GM18519 (cell line): ENCODE results near the gene EYS.

Experiments
- ATAC-seq: cut with Tn5 transposase; IDR thresholded peaks from one replicate; pipeline ENCODE4 v1.9.1; 2021; ENCODE audit warnings: mild to moderate bottlenecking, moderate library complexity; ENCODE audit not compliant: unreplicated experiment, low FRiP score

The EYS gene

GRCh38 chr6:65707126-65707826 is at the start of gene EYS:
Gene EYS (minus strand): TSS chr6:65707226. CDS start chr6:65495410, 211,816 bp downstream.
- ATAC-seq: no peak

GRCh38 chr6:65746302-65746701 is 39.3 kb upstream of the EYS start:
- no peak for ATAC-seq

DNA sequence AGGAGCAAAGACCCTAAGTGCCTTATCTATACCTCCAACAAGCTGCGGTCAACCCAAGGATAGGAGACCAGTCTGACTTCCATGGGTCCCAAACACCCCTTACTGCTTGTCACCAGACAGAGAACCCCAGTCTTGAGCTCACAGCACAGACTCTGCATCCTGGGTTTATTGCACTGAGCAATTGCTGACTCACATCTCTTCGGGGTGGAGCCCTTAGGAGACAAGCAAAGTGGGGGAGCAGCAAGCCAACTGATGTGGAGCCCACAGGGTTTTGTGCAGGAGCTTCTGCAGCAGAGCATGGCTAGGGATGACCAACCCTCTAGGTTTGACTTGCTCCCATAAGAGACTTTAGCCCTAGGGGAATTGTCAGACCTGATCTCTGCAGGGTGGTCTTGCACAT is 38.6 kb upstream of the EYS start:
- ATAC-seq: no peak

DNA sequence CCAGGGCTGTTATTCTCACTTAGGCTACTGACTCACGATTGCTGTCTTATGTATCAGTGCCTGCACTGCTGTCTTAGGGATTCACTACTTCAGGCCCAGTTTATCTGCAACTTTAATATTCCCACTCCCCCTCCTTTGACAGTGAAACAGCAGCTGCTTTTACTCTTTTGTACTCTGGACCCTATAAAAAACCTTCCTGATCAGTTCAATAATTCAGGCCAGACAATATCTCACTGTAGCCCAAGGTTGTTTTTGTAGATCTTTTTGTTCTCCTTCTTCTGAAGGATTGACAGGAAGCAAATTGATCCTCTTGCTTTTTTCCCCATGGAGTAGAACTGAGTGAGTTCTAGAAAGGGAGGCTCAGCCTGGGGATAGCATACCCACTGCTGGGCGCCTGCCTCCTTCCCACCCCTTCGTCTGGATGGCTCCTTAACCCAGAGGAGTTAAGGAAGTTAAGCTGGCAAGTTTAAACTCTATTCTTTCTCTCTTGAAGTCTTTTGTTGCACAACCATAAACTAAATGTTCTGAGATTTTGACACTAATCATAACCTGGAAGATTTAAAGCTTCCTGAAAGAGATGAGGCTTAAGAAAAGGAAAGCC is 22.0 kb upstream of the EYS start:
- ATAC-seq: no peak

GRCh38 chr6:65719101-65719500 is 12.1 kb upstream of the EYS start:
- ATAC-seq: no peak

GRCh38 chr6:65711531-65711930 is 4.5 kb upstream of the EYS start:
- ATAC-seq: no peak

DNA sequence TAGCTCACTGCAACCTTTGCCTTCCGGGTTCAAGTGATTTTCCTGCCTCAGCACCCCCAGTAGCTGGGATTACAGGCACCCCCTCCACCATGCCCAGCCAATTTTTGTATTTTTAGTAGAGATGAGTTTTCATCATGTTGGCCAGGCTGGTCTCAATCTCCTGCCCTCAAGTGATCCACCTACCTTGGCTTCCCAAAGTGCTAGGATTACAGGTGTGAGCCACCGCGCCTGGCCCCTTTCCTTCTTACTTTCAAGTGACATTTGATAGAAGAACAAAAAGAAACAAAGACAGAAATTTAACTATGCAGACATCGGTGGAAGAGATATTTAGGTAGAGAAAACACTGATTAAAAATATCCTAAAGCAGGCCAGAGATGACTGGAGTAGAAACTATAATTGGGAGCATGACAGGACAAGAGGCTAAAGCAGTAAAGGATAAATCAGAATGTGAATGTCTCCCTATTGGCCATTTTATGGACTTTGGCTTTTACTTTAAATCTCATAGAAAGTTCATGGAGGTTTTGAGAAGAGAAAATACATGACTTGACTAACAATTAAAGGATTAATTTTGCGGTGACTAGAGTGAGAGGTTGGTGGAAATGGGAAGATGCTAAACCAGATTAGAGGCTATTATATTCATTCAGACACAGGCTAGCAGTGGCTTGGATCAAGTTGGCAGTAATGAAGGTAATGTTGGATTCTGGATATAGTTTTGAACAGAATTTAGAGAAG is 2.2 kb upstream of the EYS start:
- ATAC-seq: no peak

DNA sequence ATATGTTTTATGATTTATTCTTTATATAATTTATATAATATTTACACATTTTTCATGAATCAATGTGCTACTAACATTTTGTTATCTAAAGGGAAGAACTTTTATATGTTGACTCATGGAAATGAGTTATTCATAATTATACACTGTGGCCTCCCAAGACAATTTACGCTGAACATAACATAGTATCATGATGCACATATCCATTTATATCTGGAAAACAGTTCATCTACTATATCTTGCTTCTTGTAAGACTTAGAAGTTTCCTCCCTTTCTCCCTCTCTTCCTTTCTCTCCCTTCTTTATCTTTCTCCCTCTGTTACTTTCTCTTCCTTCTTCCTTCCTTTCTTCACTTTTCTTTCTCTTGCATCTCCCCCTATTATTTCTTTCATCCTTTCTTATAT is 1.1 kb upstream of the EYS start:
- ATAC-seq: no peak

DNA sequence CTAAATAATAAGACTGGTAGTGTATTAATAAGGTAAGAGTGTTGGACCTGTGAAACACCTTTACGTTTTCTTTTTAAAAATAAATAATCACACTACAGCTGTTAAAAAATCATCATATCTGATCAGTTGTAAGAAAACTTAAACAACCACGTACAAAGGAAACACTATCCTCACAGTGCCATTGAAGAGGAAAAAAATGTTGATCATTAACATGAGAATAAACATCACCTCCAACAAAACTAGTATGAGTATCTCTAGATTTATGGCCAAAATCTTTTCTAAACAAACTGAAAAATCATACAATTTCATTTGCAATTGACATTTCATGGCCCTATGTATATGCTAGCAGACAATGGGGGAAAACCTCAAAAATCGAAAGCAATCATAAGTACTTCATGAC is 590 bp downstream of the EYS start:
- ATAC-seq: no peak

DNA sequence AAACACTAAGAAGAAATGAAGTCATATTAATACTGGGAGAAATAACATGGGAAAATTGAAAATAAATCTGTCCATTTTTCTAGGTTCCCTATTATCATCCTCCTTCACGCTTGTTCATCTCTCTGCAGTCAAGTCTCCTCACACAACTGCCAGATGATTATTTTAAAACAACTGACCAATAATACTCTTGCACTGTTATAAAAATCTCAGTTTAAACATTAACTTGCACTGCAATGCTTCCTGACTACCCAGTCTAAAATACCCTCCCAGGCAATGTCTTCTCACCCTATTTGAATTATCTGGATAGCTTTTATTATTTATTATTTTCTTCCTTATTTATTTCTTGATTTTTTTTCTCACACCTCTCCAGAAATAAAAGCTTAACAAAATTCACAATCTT is 5.7 kb downstream of the EYS start:
- ATAC-seq: no peak

GRCh38 chr6:65700561-65700960 is 6.5 kb downstream of the EYS start:
- no peak for ATAC-seq

- ATAC-seq: no peak
These were observed 14.9 kb downstream of the EYS start for GRCh38 chr6:65692109-65692508.

DNA sequence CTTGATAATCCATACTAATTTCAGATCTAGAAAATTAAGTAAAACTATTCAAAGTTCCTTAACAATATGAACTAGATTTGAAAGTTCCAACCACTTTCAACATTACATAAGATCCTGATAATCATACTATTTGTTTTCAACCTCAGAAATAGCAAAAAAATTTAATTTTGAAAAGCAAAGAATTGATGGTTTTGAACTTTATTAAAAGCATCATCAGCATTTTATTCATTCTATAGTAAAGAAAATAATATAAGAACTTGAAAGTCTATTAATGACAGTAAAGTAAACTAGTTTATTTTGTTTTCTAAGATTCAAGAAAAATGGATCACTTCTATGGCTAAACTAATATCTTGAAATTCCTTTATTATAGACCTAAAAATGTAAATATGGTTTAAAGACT is 26.8 kb downstream of the EYS start:
- no peak for ATAC-seq

- no peak for ATAC-seq
These were observed 35.1 kb downstream of the EYS start for GRCh38 chr6:65671922-65672321.

- ATAC-seq: no peak
These were observed 38.9 kb downstream of the EYS start for GRCh38 chr6:65667916-65668656.

GRCh38 chr6:65650086-65650485 is 56.9 kb downstream of the EYS start:
- ATAC-seq: no peak

DNA sequence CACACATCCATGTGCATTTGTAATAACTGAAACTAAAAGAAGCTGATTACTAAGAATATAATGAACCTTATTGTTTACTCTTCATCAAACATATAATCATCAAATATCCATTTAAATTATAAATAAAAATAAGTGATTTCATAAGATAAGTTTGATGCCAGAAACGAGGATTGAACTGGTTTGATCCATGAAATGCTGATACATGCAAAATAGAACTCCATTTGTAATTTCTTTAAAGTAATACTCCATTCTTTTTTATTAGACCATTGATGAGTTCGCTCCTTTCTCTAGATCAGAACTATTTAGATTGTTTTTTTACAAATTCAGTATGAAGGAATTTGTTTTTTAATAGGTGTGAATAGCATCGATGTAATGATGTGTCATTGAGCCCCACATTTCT is 57.6 kb downstream of the EYS start:
- ATAC-seq: no peak

DNA sequence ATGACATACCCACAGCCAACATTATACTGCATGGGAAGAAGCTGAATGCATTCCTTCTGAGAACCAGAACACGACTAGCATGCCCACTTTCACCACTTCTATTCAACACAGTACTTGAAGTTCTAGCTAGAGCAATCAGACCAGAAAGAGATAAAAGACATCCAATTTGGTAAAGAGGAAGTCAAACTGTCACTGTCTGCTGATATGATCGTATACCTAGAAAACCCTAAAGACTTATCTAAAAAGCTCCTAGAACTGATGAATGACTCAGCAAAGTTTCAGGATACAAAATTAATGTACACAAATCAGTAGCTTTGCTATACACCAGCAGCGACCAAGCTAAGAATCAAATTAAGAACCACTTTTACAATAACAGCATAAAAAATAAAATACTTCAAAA is 60.5 kb downstream of the EYS start:
- no peak for ATAC-seq

DNA sequence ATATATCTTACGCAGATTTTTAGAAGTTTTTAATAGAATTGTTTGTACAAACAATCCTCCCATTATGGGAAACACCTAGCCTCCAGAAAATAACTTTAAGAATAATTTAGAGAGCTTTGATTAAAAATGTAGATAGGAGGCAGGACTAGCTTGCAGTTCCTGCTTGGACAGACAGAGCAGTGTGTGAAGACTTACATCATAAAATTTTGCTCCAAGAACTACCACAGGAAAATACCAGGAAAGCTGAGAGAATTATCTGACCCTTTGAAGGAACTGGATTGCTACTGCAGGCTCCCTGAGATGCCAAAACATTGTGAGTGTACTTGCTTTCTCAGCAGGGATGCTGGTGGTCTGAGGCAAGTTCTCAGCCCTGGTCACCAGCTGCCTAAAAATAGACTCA is 64.2 kb downstream of the EYS start:
- no peak for ATAC-seq

- ATAC-seq: no peak
These were observed 68.8 kb downstream of the EYS start for GRCh38 chr6:65638047-65638831.
